IPS-18a (cell line): ENCODE data around the gene EFHD1.
"Not testable (repeated sequence)": the region's sequence is repeated elsewhere in the genome, so short reads cannot be mapped to it uniquely, and the experiment has no call there.

ENCODE experiments used
- H3K27ac ChIP-seq: one replicate; pipeline ENCODE4 v1.5.1; 2013; ENCODE audit warnings: low read length
- H3K27me3 ChIP-seq: one replicate; pipeline ENCODE4 v1.6.1; 2013; ENCODE audit warnings: mild to moderate bottlenecking, low read length; ENCODE audit not compliant: control insufficient read depth, insufficient read depth
- H3K36me3 ChIP-seq: one replicate; pipeline ENCODE4 v1.6.1; 2013; ENCODE audit warnings: low read depth, low read length; ENCODE audit not compliant: control insufficient read depth
- H3K4me1 ChIP-seq: one replicate; pipeline ENCODE4 v1.6.1; 2013; ENCODE audit warnings: low read depth, low read length; ENCODE audit not compliant: control insufficient read depth
- H3K4me3 ChIP-seq: one replicate; pipeline ENCODE4 v1.5.1; 2013; ENCODE audit warnings: low read length
- H3K9ac ChIP-seq: one replicate; pipeline ENCODE4 v1.6.1; 2013; ENCODE audit warnings: mild to moderate bottlenecking, low read length, moderate library complexity
- H3K9me3 ChIP-seq: one replicate; pipeline ENCODE4 v1.6.1; 2013; ENCODE audit warnings: low read depth, low read length; ENCODE audit not compliant: control insufficient read depth

Gene EFHD1

GRCh38 chr2:232685391-232685790 is 52.0 kb downstream of the EFHD1 start:
- not testable (repeated sequence) for H3K36me3 ChIP-seq, H3K27me3 ChIP-seq, H3K27ac ChIP-seq, H3K4me3 ChIP-seq, H3K4me1 ChIP-seq, H3K9me3 ChIP-seq, H3K9ac ChIP-seq

- no peak overlapping the region for H3K27ac ChIP-seq
- H3K36me3 ChIP-seq, result no peaks in the 10 kb centered on the region
- no peaks in the 10 kb centered on the region for H3K9me3 ChIP-seq
- no peak overlapping the region for H3K4me3 ChIP-seq
- H3K9ac ChIP-seq, result no peak overlapping the region
- H3K4me1 ChIP-seq, result no peaks in the 10 kb centered on the region
- H3K27me3 ChIP-seq, result no peaks in the 10 kb centered on the region
These were observed 54.2 kb downstream of the EFHD1 start for GRCh38 chr2:232687382-232688160.

- Histone ChIP-seq H3K9ac (no peak overlapping the region), H3K4me1 (no peaks in the 10 kb centered on the region)
These were observed 54.8 kb downstream of the EFHD1 start for GRCh38 chr2:232688201-232688600.

GRCh38 chr2:232689152-232689910 is 55.9 kb downstream of the EFHD1 start:
- no peaks in the 10 kb centered on the region for H3K9me3 ChIP-seq
- H3K36me3 ChIP-seq, result no peaks in the 10 kb centered on the region
- no peak overlapping the region for H3K27ac ChIP-seq
- no peak overlapping the region for H3K4me3 ChIP-seq
- H3K9ac ChIP-seq, result no peak overlapping the region
- no peaks in the 10 kb centered on the region for H3K4me1 ChIP-seq
- H3K27me3 ChIP-seq, result no peaks in the 10 kb centered on the region

More at GRCh38 chr2:232688201-232688600, 54.8 kb downstream of the EFHD1 start:
- Histone ChIP-seq H3K9me3 (no peaks in the 10 kb centered on the region), H3K36me3 (no peaks in the 10 kb centered on the region), H3K4me3 (no peak overlapping the region), H3K27ac (no peak overlapping the region), H3K27me3 (no peaks in the 10 kb centered on the region)

- not testable (repeated sequence) for H3K9me3 ChIP-seq, H3K9ac ChIP-seq, H3K27me3 ChIP-seq, H3K36me3 ChIP-seq, H3K27ac ChIP-seq, H3K4me3 ChIP-seq, H3K4me1 ChIP-seq
These were observed 57.7 kb downstream of the EFHD1 start for GRCh38 chr2:232691117-232691516.

- H3K9me3 ChIP-seq, result no peaks in the 10 kb centered on the region
- no peaks in the 10 kb centered on the region for H3K36me3 ChIP-seq
- H3K4me3 ChIP-seq, result no peak overlapping the region
- peaks cover 7% of the 10 kb centered on the region for H3K4me1 ChIP-seq
- H3K27me3 ChIP-seq, result no peaks in the 10 kb centered on the region
- no peak overlapping the region for H3K9ac ChIP-seq
- no peak overlapping the region for H3K27ac ChIP-seq
These were observed 59.9 kb downstream of the EFHD1 start for GRCh38 chr2:232693344-232693743.

- Histone ChIP-seq H3K27ac (no peak overlapping the region), H3K9ac (no peak overlapping the region), H3K4me3 (peak overlapping the region; percentile 32)
These were observed 63.2 kb downstream of the EFHD1 start for GRCh38 chr2:232696609-232697058.

GRCh38 chr2:232697059-232697806 is 63.8 kb downstream of the EFHD1 start, which contains the start of gene GIGYF2:
GIGYF2 (plus strand) TSS chr2:232697331; CDS start chr2:232735198, 37,867 bp downstream.
- Histone ChIP-seq H3K4me3 (peak within 1 kb of the TSS; percentile 90), H3K36me3 (no peaks in the 10 kb centered on the region), H3K27me3 (no peaks in the 10 kb centered on the region), H3K9ac (peak within 1 kb of the TSS; percentile 79), H3K9me3 (no peaks in the 10 kb centered on the region), H3K27ac (peak within 1 kb of the TSS; percentile 52), H3K4me1 (peaks cover 17% of the 10 kb centered on the region)

More at GRCh38 chr2:232696609-232697058, 63.2 kb downstream of the EFHD1 start:
- Histone ChIP-seq H3K9me3 (no peaks in the 10 kb centered on the region), H3K4me1 (peaks cover 17% of the 10 kb centered on the region), H3K36me3 (no peaks in the 10 kb centered on the region), H3K27me3 (no peaks in the 10 kb centered on the region)

DNA sequence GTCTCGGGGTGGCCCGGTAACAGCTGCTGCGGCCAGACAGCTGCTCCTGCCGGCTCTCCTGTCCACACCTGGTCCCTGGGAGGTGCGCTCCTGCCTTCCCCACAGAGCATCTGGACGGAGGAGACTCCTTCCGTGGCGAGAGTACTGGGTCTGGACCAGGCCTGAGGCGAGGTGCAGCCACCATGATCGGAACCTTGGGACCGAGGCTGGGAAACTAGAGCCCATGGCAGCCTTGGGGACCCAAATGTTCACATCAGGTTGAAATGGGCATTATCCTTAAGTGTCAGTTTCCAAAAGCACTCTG is 64.4 kb downstream of the EFHD1 start:
- Histone ChIP-seq H3K9me3 (no peaks in the 10 kb centered on the region), H3K4me3 (peak overlapping the region; percentile 90), H3K36me3 (peaks cover 5% of the 10 kb centered on the region), H3K9ac (peak overlapping the region; percentile 79), H3K27me3 (no peaks in the 10 kb centered on the region), H3K4me1 (peaks cover 17% of the 10 kb centered on the region), H3K27ac (peak overlapping the region; percentile 52)

DNA sequence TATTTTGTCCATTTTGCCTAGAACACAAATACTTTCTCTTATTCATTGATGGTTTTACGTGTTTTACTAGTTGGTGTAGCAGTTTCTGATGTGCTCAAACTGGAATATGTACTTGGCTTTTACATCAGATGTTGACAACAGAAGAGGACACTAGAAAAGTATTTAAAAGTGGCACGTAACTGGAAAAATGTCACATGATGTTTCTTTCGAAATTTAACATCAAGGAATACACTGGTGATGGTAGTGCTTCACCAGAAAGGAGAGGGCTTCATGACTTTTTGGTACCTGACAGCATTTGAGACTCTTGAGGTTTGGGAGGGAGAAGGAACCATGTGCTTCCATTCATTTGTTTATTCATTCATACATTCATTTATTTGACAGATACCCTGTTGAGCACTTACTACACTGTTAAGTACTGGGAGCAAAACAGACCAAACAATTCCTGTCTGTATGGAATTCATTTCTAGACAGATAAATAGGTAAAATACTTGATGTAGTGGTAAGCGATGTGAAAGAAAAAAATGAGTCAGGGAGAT is 65.2 kb downstream of the EFHD1 start:
- no peaks in the 10 kb centered on the region for H3K27me3 ChIP-seq
- peak overlapping the region; percentile 90 for H3K4me3 ChIP-seq
- H3K27ac ChIP-seq, result no peak overlapping the region
- peaks cover 17% of the 10 kb centered on the region for H3K4me1 ChIP-seq
- no peaks in the 10 kb centered on the region for H3K9me3 ChIP-seq
- peaks cover 8% of the 10 kb centered on the region for H3K36me3 ChIP-seq
- peak overlapping the region; percentile 79 for H3K9ac ChIP-seq

GRCh38 chr2:232699110-232699509 is 65.7 kb downstream of the EFHD1 start:
- H3K27ac ChIP-seq, result no peak overlapping the region
- peak overlapping the region; percentile 90 for H3K4me3 ChIP-seq
- peak overlapping the region; percentile 79 for H3K9ac ChIP-seq
- peaks cover 9% of the 10 kb centered on the region for H3K36me3 ChIP-seq
- no peaks in the 10 kb centered on the region for H3K9me3 ChIP-seq
- peaks cover 17% of the 10 kb centered on the region for H3K4me1 ChIP-seq
- H3K27me3 ChIP-seq, result no peaks in the 10 kb centered on the region
